CD14-positive monocyte (primary cell): Measurements from ENCODE around the gene UCP3. TPM values are rescaled to one million over a fixed set of nuclear protein-coding genes. Genes with fewer than 3 reads are reported as not detected.

Source experiments
- DNase-seq, 3 donors: peaks; one replicate each; pipeline ENCODE4 v3.0.0-alpha.2; 2011 to 2022
- H2AFZ ChIP-seq: 2 replicates; pipeline ENCODE4 v1.6.0; 2012; ENCODE audit warnings: mild to moderate bottlenecking, low read depth, low read length, inconsistent platforms; ENCODE audit not compliant: insufficient read depth, poor library complexity, severe bottlenecking
- H3K27ac ChIP-seq, 2 donors: 1 replicate in 1 of 2; 2 replicates in 1 of 2; pipeline ENCODE4 v1.5.1; 2012 to 2013; ENCODE audit warnings: low read length in 2 of 2, control low read depth in 1 of 2, inconsistent platforms in 1 of 2, low read depth in 1 of 2, mild to moderate bottlenecking in 1 of 2
- H3K27me3 ChIP-seq, 2 donors: one replicate each; pipeline versions ENCODE4 v1.6.0 to v1.6.1; 2011 to 2013; ENCODE audit warnings: low read length in 2 of 2; ENCODE audit not compliant: control insufficient read depth in 2 of 2, insufficient read depth in 2 of 2
- H3K36me3 ChIP-seq, 2 donors: replicated peaks in 1 of 2; 1 replicate in 1 of 2; 2 replicates in 1 of 2; pipeline versions ENCODE4 v1.5.1 to v1.6.1; 2012 to 2013; ENCODE audit warnings: low read length in 2 of 2, control low read depth in 1 of 2, inconsistent platforms in 1 of 2, mild to moderate bottlenecking in 1 of 2; ENCODE audit not compliant: insufficient read depth in 2 of 2, control insufficient read depth in 1 of 2
- H3K4me1 ChIP-seq, 2 donors: 1 replicate in 1 of 2; 2 replicates in 1 of 2; pipeline versions ENCODE4 v1.5.1 to v1.6.1; 2012 to 2013; ENCODE audit warnings: low read length in 2 of 2, control low read depth in 1 of 2, inconsistent platforms in 1 of 2, mild to moderate bottlenecking in 1 of 2, moderate library complexity in 1 of 2; ENCODE audit not compliant: insufficient read depth in 2 of 2, control insufficient read depth in 1 of 2
- H3K4me2 ChIP-seq: replicated peaks from 2 replicates; pipeline ENCODE3; 2012; ENCODE audit warnings: low read length, moderate library complexity, mild to moderate bottlenecking; ENCODE audit not compliant: poor library complexity, severe bottlenecking; ENCODE audit errors: extremely low read depth
- H3K4me3 ChIP-seq, 3 experiments: fragments of 200-600 bp in 1 of 3; sonication (generic) in 1 of 3; replicated peaks in 1 of 3; 1 replicate in 2 of 3; 2 replicates in 1 of 3; pipeline ENCODE4 v1.5.1; 2011 to 2013; ENCODE audit warnings: low read length in 3 of 3, mild to moderate bottlenecking in 3 of 3, control low read depth in 2 of 3, low read depth in 2 of 3, inconsistent platforms in 1 of 3, moderate library complexity in 1 of 3
- H3K79me2 ChIP-seq: 2 replicates; pipeline ENCODE4 v1.6.0; 2012; ENCODE audit warnings: mild to moderate bottlenecking, control low read depth, inconsistent platforms, low read length, moderate library complexity; ENCODE audit not compliant: insufficient read depth
- H3K9ac ChIP-seq: 2 replicates; pipeline ENCODE4 v1.6.0; 2017; ENCODE audit warnings: low read length, mild to moderate bottlenecking; ENCODE audit not compliant: insufficient read depth, poor library complexity, severe bottlenecking
- H3K9me3 ChIP-seq, 2 donors: replicated peaks in 1 of 2; 1 replicate in 1 of 2; 2 replicates in 1 of 2; pipeline versions ENCODE4 v1.5.1 to v1.6.1; 2012 to 2013; ENCODE audit warnings: low read length in 2 of 2, control low read depth in 1 of 2; ENCODE audit not compliant: control insufficient read depth in 1 of 2, insufficient read depth in 1 of 2
- H4K20me1 ChIP-seq: 2 replicates; pipeline ENCODE4 v1.6.0; 2012; ENCODE audit warnings: mild to moderate bottlenecking, low read length, control low read depth, moderate library complexity; ENCODE audit not compliant: insufficient read depth
- H3K27ac Mint-ChIP-seq, 7 donors: one replicate each; pipeline ENCODE4 v1.8.0; 2020; ENCODE audit warnings: mild to moderate bottlenecking in 7 of 7, mixed read lengths in 7 of 7, moderate library complexity in 6 of 7, inconsistent platforms in 2 of 7
- H3K27me3 Mint-ChIP-seq, 3 donors: one replicate each; pipeline ENCODE4 v1.8.0; 2021 to 2022; ENCODE audit warnings: low read depth in 3 of 3, mild to moderate bottlenecking in 3 of 3, mixed read lengths in 3 of 3, moderate library complexity in 3 of 3, inconsistent platforms in 1 of 3
- H3K36me3 Mint-ChIP-seq, 2 donors: one replicate each; pipeline ENCODE4 v1.8.0; 2020; ENCODE audit warnings: mixed read lengths in 2 of 2, inconsistent platforms in 1 of 2, mild to moderate bottlenecking in 1 of 2
- H3K4me1 Mint-ChIP-seq: one replicate; pipeline ENCODE4 v1.8.0; 2020; ENCODE audit warnings: mild to moderate bottlenecking, mixed read lengths
- H3K4me3 Mint-ChIP-seq, 2 donors: one replicate each; pipeline ENCODE4 v1.8.0; 2020; ENCODE audit warnings: mild to moderate bottlenecking in 2 of 2, mixed read lengths in 2 of 2, moderate library complexity in 1 of 2
- H3K9me3 Mint-ChIP-seq, 7 donors: one replicate each; pipeline ENCODE4 v1.8.0; 2020 to 2022; ENCODE audit warnings: mixed read lengths in 7 of 7, mild to moderate bottlenecking in 6 of 7, moderate library complexity in 6 of 7, inconsistent platforms in 2 of 7
- CTCF ChIP-seq: fragments of 200-600 bp; IDR thresholded peaks from one replicate; pipeline ENCODE4 v1.8.0; 2022; ENCODE audit warnings: antibody characterized with exemption, mild to moderate bottlenecking
- WGBS: methylation state at CpG from one replicate; pipeline ENCODE4 v1.1.5; 2013; ENCODE audit warnings: missing lambda C conversion rate; ENCODE audit not compliant: insufficient coverage; 5-methylcytosine and 5-hydroxymethylcytosine counted together
- intact Hi-C, 2 donors: fragments of 100-400 bp; cut with micrococcal nuclease; formaldehyde crosslinking; loops; one replicate each; pipeline versions ENCODE4 v1.15.0 to v1.15.1; 2023
- polyA plus RNA-seq, 3 donors: library from polyadenylated mRNA; depleted of rRNA in 1 of 3; unstranded in 2 of 3; stranded (reverse) in 1 of 3; fragments of 300-500 nt in 2 of 3; fragments of >200 nt in 1 of 3; fragmentation: Illumina TruSeq in 2 of 3; gene quantifications; 1 replicate in 2 of 3; 2 replicates in 1 of 3; pipeline ENCODE4 v1.2.3, GENCODE V29; 2012 to 2021

UCP3 gene
- polyA plus RNA-seq, 3 donors, result 3.8 TPM; not detected in 2

DNA sequence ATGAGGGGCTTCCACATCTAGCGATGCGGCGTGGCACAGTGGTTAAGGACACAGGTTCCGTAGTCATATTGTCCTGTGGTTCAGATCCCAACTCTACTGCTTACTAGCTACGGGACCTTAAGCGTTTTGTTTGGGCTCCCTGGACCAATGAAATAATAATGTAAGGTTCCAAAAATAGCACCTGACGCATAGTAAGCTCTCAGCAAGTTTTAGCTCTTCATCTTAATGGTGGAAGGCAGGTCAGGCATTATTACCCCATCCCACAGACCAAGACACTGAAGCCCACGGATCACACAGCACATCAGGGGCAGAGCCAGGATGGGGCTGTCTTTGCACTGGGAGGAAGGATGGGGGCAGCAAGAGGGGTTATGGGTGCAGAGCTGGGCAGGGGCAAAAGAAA lies 45.0 kb downstream of the UCP3 start:
- H4K20me1 ChIP-seq, result no peaks in the 10 kb centered on the region
- no peaks in the 10 kb centered on the region for H3K79me2 ChIP-seq
- Mint-ChIP-seq H3K27me3 (peaks cover 1 to 16% (median 6%) of the 10 kb centered on the region in 3 donors), H3K9me3 (no peaks in the 10 kb centered on the region), H3K27ac (peak overlapping the region in 1 of 7 donors; percentile 25), H3K4me1 (peaks cover 6% of the 10 kb centered on the region), H3K4me3 (no peak overlapping the region), H3K36me3 (no peaks in the 10 kb centered on the region)
- no peak overlapping the region for H3K9ac ChIP-seq
- no peak overlapping the region for H3K4me2 ChIP-seq
- peak overlapping the region; percentile 55 for H2AFZ ChIP-seq
- H3K27ac ChIP-seq, result no peak overlapping the region
- H3K9me3 ChIP-seq, result no peaks in the 10 kb centered on the region
- TF ChIP-seq CTCF, result no peak
- no peak for DNase-seq
- H3K36me3 ChIP-seq, result no peaks in the 10 kb centered on the region
- 91% methylated on average over 4 of the region's 8 CpGs for WGBS
- peaks cover 3 to 5% of the 10 kb centered on the region in 2 donors for H3K4me1 ChIP-seq
- intact Hi-C loops, result loop anchor here (5.0 to 10.0 kb wide), 2 partner anchors 128 to 211 kb away; partner anchors contain the start of genes C2CD3 (in 1 of the 2) and PPME1 (in 1 of the 2)
- H3K4me3 ChIP-seq, result no peak overlapping the region
- no peaks in the 10 kb centered on the region for H3K27me3 ChIP-seq

GRCh38 chr11:73962101-73962705 lies 46.7 kb downstream of the UCP3 start:
- Histone ChIP-seq H3K4me2 (no peak overlapping the region), H3K27me3 (peaks cover 0 to 6% of the 10 kb centered on the region in 2 donors), H2AFZ (no peak overlapping the region), H3K9me3 (no peaks in the 10 kb centered on the region), H4K20me1 (no peaks in the 10 kb centered on the region), H3K9ac (no peak overlapping the region), H3K27ac (no peak overlapping the region), H3K79me2 (no peaks in the 10 kb centered on the region), H3K4me1 (peaks cover 3 to 5% of the 10 kb centered on the region in 2 donors), H3K4me3 (no peak overlapping the region), H3K36me3 (no peaks in the 10 kb centered on the region)
- Mint-ChIP-seq H3K27me3 (peaks cover 9 to 23% (median 14%) of the 10 kb centered on the region in 3 donors), H3K27ac (no peak overlapping the region), H3K36me3 (no peaks in the 10 kb centered on the region), H3K4me1 (peaks cover 12% of the 10 kb centered on the region), H3K4me3 (no peak overlapping the region), H3K9me3 (no peaks in the 10 kb centered on the region)
- DNase-seq, result no peak
- TF ChIP-seq CTCF, result no peak
- intact Hi-C loops, result loop anchor here (5.0 to 10.0 kb wide), 2 partner anchors 130 to 213 kb away; partner anchors contain the start of genes C2CD3 (in 1 of the 2) and PPME1 (in 1 of the 2)
- WGBS, result 80% methylated on average over 2 of the region's 7 CpGs
